ENCODE results near the gene PRICKLE1. TPM values are rescaled to one million over a fixed set of nuclear protein-coding genes. Genes with fewer than 3 reads are reported as not detected.

The PRICKLE1 gene
- total and polyA plus RNA-seq, 2 experiments from 2014 or later, result 7.7 to 51.7 TPM

- TF ChIP-seq ZNF462 (CRISPR knock-in tag; IDR thresholded peaks at IDR 0.05), result no peak
- no peak for TF ChIP-seq STAT1 (IDR thresholded peaks at IDR 0.05; ENCODE audit: unreplicated experiment)
- TF ChIP-seq JUNB (IDR thresholded peaks at IDR 0.05; ENCODE audit: unreplicated experiment), result no peak
- no peak for TF ChIP-seq EZH2 (IDR thresholded peaks at IDR 0.05; ENCODE audit: low read depth, unreplicated experiment)
These were observed 92.7 kb downstream of the PRICKLE1 start (continued) for GRCh38 chr12:42496886-42497285.

GRCh38 chr12:42495244-42495643 is 94.3 kb downstream of the PRICKLE1 start:
- no peaks in the 10 kb centered on the region for H3K4me1 ChIP-seq (ENCODE audit: insufficient read depth)
- Mint-ChIP-seq H3K27ac (no peak overlapping the region), H3K4me3 (no peak overlapping the region), H3K27me3 (ENCODE audit: insufficient read depth, low read depth, poor library complexity) (peaks cover 4% of the 10 kb centered on the region), H3K36me3 (ENCODE audit: low read depth) (no peaks in the 10 kb centered on the region; the same call in 2 of the 3 replicates), H3K4me1 (peaks cover 3% of the 10 kb centered on the region; the same call in 1 of the 3 replicates), H3K9me3 (no peaks in the 10 kb centered on the region)
- no peak overlapping the region for H2AFZ ChIP-seq
- no peak overlapping the region for H3K4me2 ChIP-seq
- no peak overlapping the region for H3K27ac ChIP-seq (ENCODE audit: low read depth)
- no peaks in the 10 kb centered on the region for H3F3A ChIP-seq (replicated peaks; ENCODE audit: low read depth)
- H3K9me2 ChIP-seq (ENCODE audit: insufficient read depth), result no peaks in the 10 kb centered on the region
- DNase-seq (ENCODE audit: low spot score), result no peak
- no peak overlapping the region for H3K4me3 ChIP-seq
- no peak for TF ChIP-seq ZNF331 (CRISPR knock-in tag; IDR thresholded peaks at IDR 0.05; ENCODE audit: low read depth)
- H3K79me2 ChIP-seq (replicated peaks; ENCODE audit: insufficient read depth), result no peaks in the 10 kb centered on the region
- ATAC-seq, result no peak
- H4K20me1 ChIP-seq (replicated peaks; ENCODE audit: insufficient read depth), result no peaks in the 10 kb centered on the region
- H3K36me3 ChIP-seq (ENCODE audit: insufficient read depth), result no peaks in the 10 kb centered on the region
- H3K27me3 ChIP-seq (ENCODE audit: insufficient read depth), result 0 out of 2 replicates have a peak, but pooled peaks cover 2% of the 10 kb centered on the region
